ENCODE measurements around the gene MGAT4D. TPM values are rescaled to one million over a fixed set of nuclear protein-coding genes. Genes with fewer than 3 reads are reported as not detected.
"Not testable (repeated sequence)": the region's sequence is repeated elsewhere in the genome, so short reads cannot be mapped to it uniquely, and the experiment has no call there.

MGAT4D gene
- total RNA-seq, 1 donor from 2014 or later, result not detected

DNA sequence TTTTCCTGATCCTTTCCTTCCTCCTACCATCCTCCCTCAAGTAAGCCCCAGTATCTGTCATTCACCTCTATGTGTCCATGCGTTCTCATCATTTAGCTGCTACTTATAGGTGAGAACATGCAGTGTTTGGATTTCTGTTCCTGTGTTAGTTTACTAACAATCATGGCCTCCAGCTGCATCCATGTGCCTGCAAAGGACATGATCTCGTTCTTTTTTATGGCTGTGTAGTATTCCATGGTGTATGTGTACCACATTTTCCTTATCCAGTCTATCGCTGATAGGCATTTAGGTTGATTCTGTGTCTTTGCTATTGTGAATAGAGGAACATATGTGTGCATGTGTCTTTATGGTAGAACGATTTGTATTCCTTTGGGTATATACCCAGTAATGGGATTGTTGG lies 53.7 kb downstream of the MGAT4D start:
- DNase-seq (ENCODE audit: low spot score); ATAC-seq: not testable (repeated sequence)

DNA sequence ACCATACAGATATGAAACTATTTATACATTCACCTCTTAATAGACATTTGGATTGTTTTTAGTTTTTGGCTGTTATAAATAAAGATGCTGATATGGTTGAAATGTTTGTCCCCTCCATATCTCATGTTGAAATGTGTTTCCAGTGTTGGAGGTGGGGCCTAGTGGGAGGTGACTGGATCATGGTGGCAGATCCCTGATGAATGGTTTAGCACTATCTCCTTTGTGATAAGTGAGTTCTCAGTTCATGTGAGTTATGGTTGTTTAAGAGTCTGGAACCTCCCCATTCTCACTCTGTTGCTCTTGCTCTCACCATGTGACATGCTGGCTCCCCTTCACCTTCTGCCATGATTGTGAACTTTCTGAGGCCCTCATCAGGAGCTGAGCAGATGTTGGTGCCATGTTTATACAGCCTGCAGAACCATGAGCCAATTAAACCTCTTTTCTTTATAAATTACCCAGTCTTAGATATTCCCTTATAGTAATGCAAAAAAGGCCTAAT lies 58.4 kb downstream of the MGAT4D start:
- DNase-seq (ENCODE audit: low spot score) (no peak), ATAC-seq (no peak)

DNA sequence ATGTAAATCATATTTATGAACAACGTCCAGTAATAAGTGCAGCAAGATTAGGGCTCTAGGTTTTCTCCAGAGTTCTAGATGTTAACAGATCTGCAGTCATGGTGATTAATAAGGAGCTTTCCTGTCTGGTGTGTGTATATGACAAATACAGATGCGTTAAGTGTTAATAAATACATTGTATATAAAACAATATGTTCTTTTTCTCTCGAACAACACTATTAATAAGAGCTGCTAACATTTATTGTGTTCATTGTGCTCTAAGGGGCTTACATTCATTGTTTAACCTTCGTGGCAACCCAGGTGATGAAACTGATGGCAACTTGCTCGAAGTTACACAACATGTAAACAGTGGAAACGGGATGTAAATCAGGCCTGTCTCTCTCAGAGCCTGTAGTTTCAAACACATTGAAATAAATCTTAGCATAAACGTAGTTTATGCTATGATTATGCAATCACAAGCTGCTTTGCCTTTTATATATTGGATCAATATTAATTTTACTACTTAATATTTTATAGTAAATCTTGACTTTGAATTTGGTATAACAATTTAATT lies 70.1 kb downstream of the MGAT4D start:
- peak; percentile 76 for ATAC-seq
- DNase-seq (ENCODE audit: low spot score), result no peak

DNA sequence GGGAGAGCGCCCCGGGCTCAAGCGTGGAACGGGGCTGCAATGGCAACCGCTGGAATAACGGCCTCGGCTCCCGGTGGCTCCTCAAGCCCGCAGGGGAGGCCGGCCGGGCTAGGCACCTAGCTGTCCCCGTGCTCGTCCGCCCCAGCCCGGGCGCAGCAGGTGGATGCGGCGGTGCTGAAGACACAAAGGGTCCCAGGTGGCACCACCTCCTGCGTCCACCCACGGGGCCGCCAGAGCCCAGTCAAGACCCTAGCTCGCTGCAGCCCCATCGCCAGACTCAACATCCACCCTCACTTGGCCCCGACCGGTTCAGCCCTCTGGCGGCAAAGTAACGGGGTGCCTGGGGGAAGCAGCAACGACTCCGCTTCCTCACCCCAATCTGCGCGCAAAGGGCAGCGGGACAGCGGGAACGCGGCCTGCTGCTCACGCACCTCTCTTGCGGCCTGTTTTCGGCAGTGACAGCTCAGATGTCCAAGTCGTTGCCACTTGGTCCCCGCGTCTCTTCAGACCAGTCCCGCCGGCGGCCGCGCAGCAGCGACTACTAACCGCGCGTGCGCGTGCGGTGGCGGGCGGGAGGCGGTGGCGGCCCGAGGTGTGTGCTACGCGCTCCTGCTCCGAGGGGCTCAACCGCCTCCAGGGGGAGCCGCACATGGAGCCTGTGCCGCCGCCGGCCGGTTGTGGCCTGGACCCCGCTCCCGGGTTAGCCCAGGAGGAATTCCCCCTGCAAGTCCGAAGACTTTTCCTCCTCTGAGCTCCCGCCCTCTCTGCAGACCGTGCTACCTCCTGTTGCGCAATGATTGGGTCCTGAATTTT lies 70.8 kb downstream of the MGAT4D start, which contains the start of gene CLGN:
TSS of gene CLGN (minus strand) at position 543 of the 813 bp plus-strand sequence. CDS start 14,570 bp downstream, outside the sequence.
- DNase-seq (ENCODE audit: low spot score) (peak; percentile 71), ATAC-seq (peak; percentile 95)

DNA sequence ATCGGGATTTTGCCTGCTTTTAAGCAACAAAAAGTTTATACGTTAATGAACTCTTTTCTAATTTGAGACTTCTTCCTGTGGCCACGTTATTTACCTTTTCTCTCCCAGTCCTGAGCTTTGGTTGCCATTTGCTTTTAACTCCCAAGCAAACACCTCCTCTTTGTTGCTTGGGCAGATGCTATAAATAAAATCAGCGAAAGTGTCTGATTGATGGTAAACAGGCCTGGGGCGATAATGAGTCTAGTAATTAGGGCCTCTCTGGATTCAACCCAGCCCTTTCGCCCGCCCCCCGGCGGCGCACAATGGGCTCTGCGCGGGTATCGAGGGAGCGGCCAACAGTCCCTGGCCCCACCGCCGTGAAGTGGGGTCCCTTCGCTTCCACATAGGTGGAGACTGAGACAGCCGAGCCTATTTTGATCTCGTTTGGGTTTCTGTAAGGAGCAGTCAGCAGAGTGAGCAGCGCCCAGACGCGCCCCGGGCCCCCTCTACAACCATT lies 71.4 kb downstream of the MGAT4D start:
- ATAC-seq (no peak), DNase-seq (ENCODE audit: low spot score) (no peak)

DNA sequence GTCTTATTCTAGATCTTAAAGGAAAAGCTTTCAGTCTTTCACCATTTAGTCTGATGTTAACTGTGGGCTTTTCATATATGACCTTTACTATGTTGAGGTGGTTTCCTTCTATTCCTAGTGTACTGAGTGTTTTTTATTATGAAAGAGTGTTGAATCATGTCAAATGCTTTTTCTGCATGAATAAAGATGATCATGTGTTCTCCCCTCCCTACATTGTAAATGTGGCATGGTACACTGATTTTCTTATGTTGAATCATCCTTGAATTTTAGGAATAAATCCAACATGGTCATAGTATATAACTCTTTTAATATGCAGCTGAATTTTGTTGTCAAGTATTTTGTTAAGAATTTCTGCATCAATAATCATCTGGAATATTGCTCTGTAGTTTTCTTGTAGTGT lies 75.0 kb downstream of the MGAT4D start:
- no peak for ATAC-seq
- DNase-seq (ENCODE audit: low spot score), result no peak

DNA sequence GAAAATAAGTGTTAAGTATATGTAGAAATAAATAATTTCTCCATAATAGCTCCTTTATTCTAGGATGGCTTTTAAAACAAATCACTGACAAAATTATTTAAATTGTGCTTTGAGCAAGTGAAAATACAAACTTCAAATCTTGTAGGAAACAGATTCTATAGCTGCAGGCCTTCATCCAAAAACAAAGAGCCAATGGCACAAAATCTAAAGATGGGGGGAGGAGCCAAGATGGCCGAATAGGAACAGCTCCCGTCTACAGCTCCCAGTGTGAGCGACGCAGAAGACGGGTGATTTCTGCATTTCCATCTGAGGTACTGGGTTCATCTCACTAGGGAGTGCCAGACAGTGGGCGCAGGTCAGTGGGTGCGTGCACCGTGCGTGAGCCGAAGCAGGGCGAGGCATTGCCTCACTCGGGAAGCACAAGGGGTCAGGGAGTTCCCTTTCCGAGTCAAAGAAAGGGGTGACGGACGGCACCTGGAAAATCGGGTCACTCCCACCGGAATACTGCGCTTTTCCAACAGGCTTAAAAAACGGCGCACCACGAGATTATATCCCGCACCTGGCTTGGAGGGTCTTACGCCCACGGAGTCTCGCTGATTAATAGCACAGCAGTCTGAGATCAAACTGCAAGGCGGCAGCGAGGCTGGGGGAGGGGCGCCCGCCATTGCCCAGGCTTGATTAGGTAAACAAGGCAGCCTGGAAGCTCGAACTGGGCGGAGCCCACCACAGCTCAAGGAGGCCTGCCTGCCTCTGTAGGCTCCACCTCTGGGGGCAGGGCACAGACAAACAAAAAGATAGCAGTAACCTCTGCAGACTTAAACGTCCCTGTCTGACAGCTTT lies 84.7 kb downstream of the MGAT4D start:
- ATAC-seq; DNase-seq (ENCODE audit: low spot score): not testable (repeated sequence)

DNA sequence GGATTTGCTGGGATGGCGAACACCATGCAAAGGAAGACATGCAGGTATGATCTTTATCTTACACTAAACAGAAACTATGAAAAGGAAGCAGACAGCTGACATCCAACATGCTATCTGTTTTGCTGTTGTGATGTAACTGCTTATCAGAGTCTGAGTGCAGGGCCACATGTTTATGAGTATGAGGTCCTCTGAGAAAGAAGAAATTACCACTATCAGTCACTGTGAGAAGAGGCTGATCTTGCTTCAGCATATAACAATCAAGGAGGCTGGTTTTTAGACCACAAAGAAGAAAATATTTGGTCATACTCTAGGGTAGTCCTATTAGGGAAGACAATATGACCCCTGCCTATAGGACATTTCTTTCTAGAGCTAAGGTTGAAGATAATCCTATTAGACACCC lies 89.1 kb downstream of the MGAT4D start:
- ATAC-seq, result no peak

DNA sequence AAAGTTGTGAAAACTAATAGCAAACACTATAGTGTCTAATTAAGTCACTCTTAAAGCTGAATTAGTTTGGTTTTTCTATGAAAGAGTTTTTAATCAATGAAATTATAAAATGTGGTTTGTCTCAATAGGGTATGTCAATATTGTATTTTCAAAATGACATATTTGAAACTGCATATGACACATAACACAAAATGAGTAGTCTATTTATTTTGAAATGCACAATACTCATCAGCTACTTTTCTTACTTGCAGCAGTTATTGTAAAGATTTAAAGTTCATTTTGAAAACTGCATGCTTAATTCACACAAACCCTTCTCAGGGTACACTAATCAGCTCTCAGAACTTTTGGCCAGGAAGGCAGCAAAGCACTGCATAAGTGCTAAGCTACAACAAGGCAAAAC lies 91.8 kb downstream of the MGAT4D start:
- DNase-seq (ENCODE audit: low spot score) (no peak), ATAC-seq (no peak)

More for the DNA sequence above, 89.1 kb downstream of the MGAT4D start:
- no peak for DNase-seq (ENCODE audit: low spot score)

DNA sequence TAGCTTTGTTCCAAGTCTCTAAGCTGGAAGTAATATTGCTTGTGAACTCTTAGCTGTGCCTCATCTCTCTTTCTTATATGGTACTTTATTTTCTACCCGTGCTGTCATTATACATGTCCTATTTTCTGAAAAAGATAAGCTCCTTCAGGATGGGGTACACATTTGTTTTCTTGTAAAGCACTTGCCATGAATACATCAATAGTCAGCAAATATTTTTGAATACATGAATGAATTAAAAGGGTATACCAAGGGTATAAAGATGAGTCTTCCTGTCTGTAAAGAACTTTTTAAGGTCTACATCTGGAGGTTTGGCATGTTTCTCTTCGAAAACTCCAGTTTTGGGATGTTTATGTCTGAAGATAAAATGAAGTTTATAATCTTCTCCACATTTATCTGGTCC lies 98.0 kb downstream of the MGAT4D start:
- ATAC-seq (no peak), DNase-seq (ENCODE audit: low spot score) (no peak)

DNA sequence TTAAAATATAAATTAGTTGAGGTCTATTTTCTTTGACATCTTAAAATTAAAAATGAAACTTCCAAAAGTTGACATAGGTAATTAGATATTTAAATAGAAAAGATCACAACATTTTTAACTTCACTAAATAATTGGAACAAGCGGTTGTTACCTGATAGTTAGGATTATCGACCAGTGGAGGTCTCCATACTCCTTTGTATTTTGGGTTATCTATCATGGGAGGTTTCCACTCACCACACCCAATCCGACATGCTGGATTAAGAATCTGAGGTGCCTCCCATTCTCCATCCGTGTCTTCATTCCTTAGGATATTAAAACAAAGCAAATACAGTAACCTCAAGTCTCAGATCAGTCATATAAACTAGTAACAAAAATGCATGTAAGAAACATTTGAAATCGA lies 102.4 kb downstream of the MGAT4D start:
- no peak for ATAC-seq
- no peak for DNase-seq (ENCODE audit: low spot score)

Other genes with a start within 250 kb of the MGAT4D start
- gene SCOC, start 124.6 kb downstream of the MGAT4D start, total RNA-seq, result 18.5 TPM
- 0.50 TPM for gene CLGN, start 70.6 kb downstream of the MGAT4D start, total RNA-seq
- 18.6 TPM for gene ELMOD2, start 25.9 kb upstream of the MGAT4D start, total RNA-seq
- gene UCP1, start 70.7 kb upstream of the MGAT4D start, total RNA-seq, result not detected